ENCODE data around the gene EMC7. TPM values are rescaled to one million over a fixed set of nuclear protein-coding genes. Genes with fewer than 3 reads are reported as not detected.
A peak's percentile ranks its signal among the peaks of the same experiment; 100 is the strongest.

The EMC7 gene
- total and polyA plus RNA-seq, 9 of the 15 experiments (the other 6 are each of a cell fraction or from before 2014, with no cell fraction given) = 25.8 to 92.8 (median 49.7) TPM

GRCh38 chr15:34079904-34080303 lies 21.8 kb downstream of the EMC7 start:
- H4K20me1 ChIP-seq (replicated peaks; ENCODE audit: control insufficient read depth, insufficient read depth, low read length) = no peaks in the 10 kb centered on the region
- peak; percentile 67 for ATAC-seq
- intact Hi-C loops (cut with micrococcal nuclease) (no loop called here), in situ Hi-C loops (cut with MboI) (no loop called here)
- no peak overlapping the region for H2AFZ ChIP-seq (ENCODE audit: low read depth, low read length)
- H3K4me1 ChIP-seq (replicated peaks in 1 of 2; ENCODE audit: control insufficient read depth in 2 of 2, insufficient read depth in 2 of 2, low read length in 2 of 2) = peaks cover 0 to 9% of the 10 kb centered on the region in 2 experiments; a peak in 3 of 5 replicates
- FAIRE-seq = peak; percentile 74
- H3K27me3 ChIP-seq (ENCODE audit: control insufficient read depth in 2 of 2, insufficient read depth in 2 of 2, low read length in 2 of 2) = no peaks in the 10 kb centered on the region
- H3K4me2 ChIP-seq (ENCODE audit: insufficient read depth, low read length) = no peak overlapping the region; the same call in 1 of the 2 replicates
- no TSS peak for BruUV-seq (replicated peaks)
- CTCF ChIA-PET (ENCODE audit: low intra/inter-chr PET ratio) = no interaction called here
- no peaks in the 10 kb centered on the region for H3K9me3 ChIP-seq (replicated peaks; ENCODE audit: control insufficient read depth, insufficient read depth, low read depth, low read length)
- H3K9me1 ChIP-seq (ENCODE audit: control insufficient read depth, insufficient read depth, low read length) = no peaks in the 10 kb centered on the region
- peak in 2 of 4 experiments; percentile 33 to 39 for DNase-seq (ENCODE audit: extremely low read depth in 1 of 4, low spot score in 3 of 4)
- H3K27ac ChIP-seq (ENCODE audit: extremely low read depth, low read depth, low read length) = no peak overlapping the region
- no peak overlapping the region for H3K4me3 ChIP-seq
- H3K36me3 ChIP-seq (ENCODE audit: control insufficient read depth, insufficient read depth, low read length) = peaks cover 12% of the 10 kb centered on the region; the same call in 1 of the 3 replicates
- POLR2A ChIA-PET = interaction anchor here (0.5 to 1.5 kb wide), 4 partner anchors 12 to 126 kb away, joined by 3 to 4 read pairs (median 3); partner anchors contain the start of genes EMC7 and PGBD4
- no peaks in the 10 kb centered on the region for H3K79me2 ChIP-seq (ENCODE audit: control insufficient read depth, insufficient read depth, low read length)
- WGBS (ENCODE audit: insufficient coverage, low coverage, missing lambda C conversion rate) = 6% methylated on average over 4 of the region's 4 CpGs
- no peak overlapping the region for H3K9ac ChIP-seq (ENCODE audit: insufficient read depth in 1 of 2, low read depth in 2 of 2, low read length in 2 of 2)
- TF ChIP-seq HDAC2 (IDR thresholded peaks at IDR 0.05) (0 out of 2 replicates have a peak, but pooled peaks have one; percentile 41), FOSL1 (tag; conservative IDR thresholded peaks at IDR 0.05) (peak; percentile 12; the same call in 1 of the 2 replicates), SMARCE1 (IDR thresholded peaks at IDR 0.05) (peak; percentile 81; the same call in 1 of the 2 replicates), TCF7 (IDR thresholded peaks at IDR 0.05; ENCODE audit: borderline replicate concordance) (no peak), SREBF1 (IDR thresholded peaks at IDR 0.05; ENCODE audit: borderline replicate concordance, low read depth, low read length) (no peak), TAL1 (IDR thresholded peaks at IDR 0.05) (peak; percentile 48), ZNF764 (CRISPR knock-in tag; IDR thresholded peaks at IDR 0.05; ENCODE audit: low read depth) (no peak), HDAC1 (IDR thresholded peaks at IDR 0.05) (0 out of 4 replicates have a peak, but pooled peaks of 1 of the 2 experiments have one; percentile 33), GATAD2A (IDR thresholded peaks at IDR 0.05) (0 out of 2 replicates have a peak, but pooled peaks have one; percentile 59), DPF2 (IDR thresholded peaks at IDR 0.05) (peak; percentile 76; the same call in 1 of the 2 replicates), MEIS2 (IDR thresholded peaks at IDR 0.05; ENCODE audit: partially characterized antibody) (peak; percentile 75), MTA2 (IDR thresholded peaks at IDR 0.05; ENCODE audit: low read depth) (0 out of 2 replicates have a peak, but pooled peaks have one; percentile 17), BCOR (IDR thresholded peaks at IDR 0.05) (0 out of 2 replicates have a peak, but pooled peaks have one; percentile 6), CBX8 (IDR thresholded peaks at IDR 0.05; ENCODE audit: borderline replicate concordance, extremely low read depth, low read depth, low read length, poor library complexity, severe bottlenecking) (no peak)
- TF ChIP-seq, protein P1, sequence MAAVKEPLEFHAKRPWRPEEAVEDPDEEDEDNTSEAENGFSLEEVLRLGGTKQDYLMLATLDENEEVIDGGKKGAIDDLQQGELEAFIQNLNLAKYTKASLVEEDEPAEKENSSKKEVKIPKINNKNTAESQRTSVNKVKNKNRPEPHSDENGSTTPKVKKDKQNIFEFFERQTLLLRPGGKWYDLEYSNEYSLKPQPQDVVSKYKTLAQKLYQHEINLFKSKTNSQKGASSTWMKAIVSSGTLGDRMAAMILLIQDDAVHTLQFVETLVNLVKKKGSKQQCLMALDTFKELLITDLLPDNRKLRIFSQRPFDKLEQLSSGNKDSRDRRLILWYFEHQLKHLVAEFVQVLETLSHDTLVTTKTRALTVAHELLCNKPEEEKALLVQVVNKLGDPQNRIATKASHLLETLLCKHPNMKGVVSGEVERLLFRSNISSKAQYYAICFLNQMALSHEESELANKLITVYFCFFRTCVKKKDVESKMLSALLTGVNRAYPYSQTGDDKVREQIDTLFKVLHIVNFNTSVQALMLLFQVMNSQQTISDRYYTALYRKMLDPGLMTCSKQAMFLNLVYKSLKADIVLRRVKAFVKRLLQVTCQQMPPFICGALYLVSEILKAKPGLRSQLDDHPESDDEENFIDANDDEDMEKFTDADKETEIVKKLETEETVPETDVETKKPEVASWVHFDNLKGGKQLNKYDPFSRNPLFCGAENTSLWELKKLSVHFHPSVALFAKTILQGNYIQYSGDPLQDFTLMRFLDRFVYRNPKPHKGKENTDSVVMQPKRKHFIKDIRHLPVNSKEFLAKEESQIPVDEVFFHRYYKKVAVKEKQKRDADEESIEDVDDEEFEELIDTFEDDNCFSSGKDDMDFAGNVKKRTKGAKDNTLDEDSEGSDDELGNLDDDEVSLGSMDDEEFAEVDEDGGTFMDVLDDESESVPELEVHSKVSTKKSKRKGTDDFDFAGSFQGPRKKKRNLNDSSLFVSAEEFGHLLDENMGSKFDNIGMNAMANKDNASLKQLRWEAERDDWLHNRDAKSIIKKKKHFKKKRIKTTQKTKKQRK (IDR thresholded peaks at IDR 0.05; ENCODE audit: borderline replicate concordance, low read depth, low read length) = no peak
- TF ChIP-seq, protein P2, sequence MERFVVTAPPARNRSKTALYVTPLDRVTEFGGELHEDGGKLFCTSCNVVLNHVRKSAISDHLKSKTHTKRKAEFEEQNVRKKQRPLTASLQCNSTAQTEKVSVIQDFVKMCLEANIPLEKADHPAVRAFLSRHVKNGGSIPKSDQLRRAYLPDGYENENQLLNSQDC (CRISPR knock-in tag; IDR thresholded peaks at IDR 0.05) = no peak
- TF ChIP-seq, protein P3, sequence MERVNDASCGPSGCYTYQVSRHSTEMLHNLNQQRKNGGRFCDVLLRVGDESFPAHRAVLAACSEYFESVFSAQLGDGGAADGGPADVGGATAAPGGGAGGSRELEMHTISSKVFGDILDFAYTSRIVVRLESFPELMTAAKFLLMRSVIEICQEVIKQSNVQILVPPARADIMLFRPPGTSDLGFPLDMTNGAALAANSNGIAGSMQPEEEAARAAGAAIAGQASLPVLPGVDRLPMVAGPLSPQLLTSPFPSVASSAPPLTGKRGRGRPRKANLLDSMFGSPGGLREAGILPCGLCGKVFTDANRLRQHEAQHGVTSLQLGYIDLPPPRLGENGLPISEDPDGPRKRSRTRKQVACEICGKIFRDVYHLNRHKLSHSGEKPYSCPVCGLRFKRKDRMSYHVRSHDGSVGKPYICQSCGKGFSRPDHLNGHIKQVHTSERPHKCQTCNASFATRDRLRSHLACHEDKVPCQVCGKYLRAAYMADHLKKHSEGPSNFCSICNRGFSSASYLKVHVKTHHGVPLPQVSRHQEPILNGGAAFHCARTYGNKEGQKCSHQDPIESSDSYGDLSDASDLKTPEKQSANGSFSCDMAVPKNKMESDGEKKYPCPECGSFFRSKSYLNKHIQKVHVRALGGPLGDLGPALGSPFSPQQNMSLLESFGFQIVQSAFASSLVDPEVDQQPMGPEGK (CRISPR knock-in tag; IDR thresholded peaks at IDR 0.05; ENCODE audit: borderline replicate concordance) = no peak
- TF ChIP-seq, protein P4, sequence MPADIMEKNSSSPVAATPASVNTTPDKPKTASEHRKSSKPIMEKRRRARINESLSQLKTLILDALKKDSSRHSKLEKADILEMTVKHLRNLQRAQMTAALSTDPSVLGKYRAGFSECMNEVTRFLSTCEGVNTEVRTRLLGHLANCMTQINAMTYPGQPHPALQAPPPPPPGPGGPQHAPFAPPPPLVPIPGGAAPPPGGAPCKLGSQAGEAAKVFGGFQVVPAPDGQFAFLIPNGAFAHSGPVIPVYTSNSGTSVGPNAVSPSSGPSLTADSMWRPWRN (IDR thresholded peaks at IDR 0.05; ENCODE audit: low read depth) = peak; percentile 57; the same call in 1 of the 2 replicates

Data from K562 (cell line).